Liver (tissue), 9 donors: Measurements from ENCODE around the gene AOPEP. TPM values are rescaled to one million over a fixed set of nuclear protein-coding genes. Genes with fewer than 3 reads are reported as not detected.

Experiments used
- DNase-seq: peaks from one replicate; pipeline ENCODE4 v3.0.0-alpha.2; 2017; ENCODE audit warnings: low spot score
- H3K27ac ChIP-seq, 2 donors: one replicate each; pipeline ENCODE4 v1.7.0; 2013; ENCODE audit warnings: inconsistent platforms in 2 of 2, low read length in 2 of 2, control low read depth in 1 of 2, low read depth in 1 of 2, mild to moderate bottlenecking in 1 of 2
- H3K27me3 ChIP-seq, 4 donors: one replicate each; pipeline versions ENCODE4 v1.6.1 to v1.7.0; 2013; ENCODE audit warnings: low read length in 3 of 4, inconsistent platforms in 1 of 4, mild to moderate bottlenecking in 1 of 4, moderate library complexity in 1 of 4; ENCODE audit not compliant: control insufficient read depth in 4 of 4, insufficient read depth in 4 of 4
- H3K36me3 ChIP-seq, 4 donors: one replicate each; pipeline versions ENCODE4 v1.6.1 to v1.7.0; 2013; ENCODE audit warnings: low read length in 3 of 4, mild to moderate bottlenecking in 3 of 4, low read depth in 1 of 4, moderate library complexity in 1 of 4; ENCODE audit not compliant: control insufficient read depth in 4 of 4, insufficient read depth in 3 of 4
- H3K4me1 ChIP-seq, 4 donors: one replicate each; pipeline versions ENCODE4 v1.6.1 to v1.7.0; 2013; ENCODE audit warnings: low read length in 3 of 4, mild to moderate bottlenecking in 3 of 4, moderate library complexity in 1 of 4; ENCODE audit not compliant: control insufficient read depth in 4 of 4, insufficient read depth in 4 of 4
- H3K4me3 ChIP-seq, 3 donors: one replicate each; pipeline versions ENCODE4 v1.6.1 to v1.7.0; 2013; ENCODE audit warnings: low read length in 3 of 3, control low read depth in 1 of 3, low read depth in 1 of 3, mild to moderate bottlenecking in 1 of 3
- H3K9ac ChIP-seq, 2 donors: one replicate each; pipeline ENCODE4 v1.7.0; 2013; ENCODE audit warnings: low read length in 2 of 2, mild to moderate bottlenecking in 2 of 2, moderate library complexity in 2 of 2, control low read depth in 1 of 2, low read depth in 1 of 2
- H3K9me3 ChIP-seq, 4 donors: one replicate each; pipeline versions ENCODE4 v1.6.1 to v1.7.0; 2013; ENCODE audit warnings: low read length in 3 of 4; ENCODE audit not compliant: control insufficient read depth in 4 of 4
- ATF3 ChIP-seq: IDR thresholded peaks from 2 replicates; pipeline ENCODE4 v1.6.1; 2016; ENCODE audit warnings: antibody characterized with exemption
- EGR1 ChIP-seq, 2 donors: IDR thresholded peaks; 2 replicates each; pipeline ENCODE4 v1.6.1; 2016 to 2018; ENCODE audit warnings: antibody characterized with exemption in 2 of 2, low read depth in 2 of 2
- FOXA1 ChIP-seq: IDR thresholded peaks from 2 replicates; pipeline ENCODE4 v1.6.1; 2016; ENCODE audit warnings: antibody characterized with exemption
- FOXA2 ChIP-seq: IDR thresholded peaks from 2 replicates; pipeline ENCODE4 v1.6.1; 2016; ENCODE audit warnings: antibody characterized with exemption
- GABPA ChIP-seq, 2 donors: IDR thresholded peaks in 1 of 2; conservative IDR thresholded peaks in 1 of 2; 2 replicates each; pipeline ENCODE4 v1.6.1; 2016; ENCODE audit warnings: antibody characterized with exemption in 2 of 2, mild to moderate bottlenecking in 1 of 2, moderate library complexity in 1 of 2
- HNF4A ChIP-seq, 2 donors: conservative IDR thresholded peaks; 2 replicates each; pipeline ENCODE4 v1.6.1; 2016; ENCODE audit warnings: antibody characterized with exemption in 2 of 2, mild to moderate bottlenecking in 2 of 2
- HNF4G ChIP-seq: IDR thresholded peaks from 2 replicates; pipeline ENCODE4 v1.6.1; 2016; ENCODE audit warnings: antibody characterized with exemption
- JUND ChIP-seq, 2 donors: IDR thresholded peaks; 2 replicates each; pipeline ENCODE4 v1.6.1; 2016; ENCODE audit warnings: antibody characterized with exemption in 2 of 2
- NR2F2 ChIP-seq: IDR thresholded peaks from 2 replicates; pipeline ENCODE4 v1.6.1; 2016; ENCODE audit warnings: antibody characterized with exemption
- RAD21 ChIP-seq, 2 donors: IDR thresholded peaks; 2 replicates each; pipeline ENCODE4 v1.6.1; 2016; ENCODE audit warnings: antibody characterized with exemption in 2 of 2, mild to moderate bottlenecking in 2 of 2
- RXRA ChIP-seq, 2 donors: IDR thresholded peaks; 2 replicates each; pipeline ENCODE4 v1.6.1; 2017 to 2018; ENCODE audit warnings: antibody characterized with exemption in 2 of 2, mild to moderate bottlenecking in 1 of 2
- SP1 ChIP-seq: IDR thresholded peaks from 2 replicates; pipeline ENCODE4 v1.6.1; 2018; ENCODE audit warnings: antibody characterized with exemption, mild to moderate bottlenecking
- TAF1 ChIP-seq: conservative IDR thresholded peaks from 2 replicates; pipeline ENCODE4 v1.6.1; 2016; ENCODE audit warnings: antibody characterized with exemption, mild to moderate bottlenecking
- YY1 ChIP-seq: IDR thresholded peaks from 2 replicates; pipeline ENCODE4 v1.6.1; 2016; ENCODE audit warnings: antibody characterized with exemption, mild to moderate bottlenecking
- ZBTB33 ChIP-seq: IDR thresholded peaks from 2 replicates; pipeline ENCODE4 v1.6.1; 2016; ENCODE audit warnings: antibody characterized with exemption
- WGBS: extraction: QIAGEN DNeasy Blood & Tissue Kit; methylation state at CpG from one replicate; pipeline ENCODE4 v1.1.7; 2013; 5-methylcytosine and 5-hydroxymethylcytosine counted together
- polyA plus RNA-seq, 2 donors: library from polyadenylated mRNA; stranded (reverse) in 1 of 2; unstranded in 1 of 2; fragments of 200-250 nt in 1 of 2; fragments of >200 nt in 1 of 2; fragmentation: Nextera tagmentation in 1 of 2; extraction: Ambion mirVana in 1 of 2; gene quantifications; one replicate each; pipeline versions ENCODE4 v1.2.1 to v1.2.3, GENCODE V29; 2013 to 2015
- total RNA-seq, 2 donors: library from RNA; depleted of rRNA; stranded (reverse); fragments of >200 nt; gene quantifications; one replicate each; pipeline ENCODE4 v1.2.3, GENCODE V29; 2014
- TF ChIP-seq, protein P1 (sequence below): fragments of 150-350 bp; IDR thresholded peaks from 2 replicates; pipeline ENCODE4 v1.5.1; 2017; ENCODE audit warnings: improper control_type of control experiment, low read depth, low read length; ENCODE audit not compliant: missing input control
- TF ChIP-seq, protein P2 (sequence below): IDR thresholded peaks from 2 replicates; pipeline ENCODE4 v1.6.1; 2016; ENCODE audit warnings: antibody characterized with exemption
- TF ChIP-seq, protein P3 (sequence below): IDR thresholded peaks from 2 replicates; pipeline ENCODE4 v1.6.1; 2016; ENCODE audit warnings: antibody characterized with exemption, mild to moderate bottlenecking
- donor health status: healthy.
- donor health status: healthy.
- donor health status: healthy.
- donor health status: healthy.
- donor health status: healthy.

AOPEP gene
- total and polyA plus RNA-seq, 4 donors = 22.2 to 77.1 (median 34.8) TPM

GRCh38 chr9:94861589-94862272, 135.2 kb downstream of the AOPEP start:
- Histone ChIP-seq H3K9ac (peak overlapping the region; percentile 35 to 49), H3K27me3 (no peaks in the 10 kb centered on the region), H3K4me3 (no peak overlapping the region), H3K36me3 (no peaks in the 10 kb centered on the region), H3K9me3 (no peaks in the 10 kb centered on the region), H3K4me1 (peaks cover 4 to 21% (median 7%) of the 10 kb centered on the region in 4 donors), H3K27ac (peak overlapping the region; percentile 88 to 93)
- DNase-seq = no peak
- TF ChIP-seq NR2F2 (peak; percentile 6), SP1 (peak; percentile 49), RAD21 (IDR thresholded peaks at IDR 0.05) (peak; percentile 44 to 55), HNF4A (conservative IDR thresholded peaks at IDR 0.05) (peak in 1 of 2 donors; percentile 65), JUND (IDR thresholded peaks at IDR 0.05) (peak; percentile 82 to 97), FOXA1 (peak; percentile 46), RXRA (IDR thresholded peaks at IDR 0.05) (peak in 1 of 2 donors; percentile 79), ATF3 (peak; percentile 16), YY1 (peak; percentile 59), ZBTB33 (no peak), FOXA2 (peak; percentile 35), TAF1 (peak; percentile 33), HNF4G (no peak), GABPA (IDR thresholded peaks at IDR 0.05 in 1 of 2, conservative IDR thresholded peaks at IDR 0.05 in 1 of 2) (no peak), EGR1 (IDR thresholded peaks at IDR 0.05; ENCODE audit: low read depth in 2 of 2) (peak in 1 of 2 donors; percentile 92)
- TF ChIP-seq, protein P1, sequence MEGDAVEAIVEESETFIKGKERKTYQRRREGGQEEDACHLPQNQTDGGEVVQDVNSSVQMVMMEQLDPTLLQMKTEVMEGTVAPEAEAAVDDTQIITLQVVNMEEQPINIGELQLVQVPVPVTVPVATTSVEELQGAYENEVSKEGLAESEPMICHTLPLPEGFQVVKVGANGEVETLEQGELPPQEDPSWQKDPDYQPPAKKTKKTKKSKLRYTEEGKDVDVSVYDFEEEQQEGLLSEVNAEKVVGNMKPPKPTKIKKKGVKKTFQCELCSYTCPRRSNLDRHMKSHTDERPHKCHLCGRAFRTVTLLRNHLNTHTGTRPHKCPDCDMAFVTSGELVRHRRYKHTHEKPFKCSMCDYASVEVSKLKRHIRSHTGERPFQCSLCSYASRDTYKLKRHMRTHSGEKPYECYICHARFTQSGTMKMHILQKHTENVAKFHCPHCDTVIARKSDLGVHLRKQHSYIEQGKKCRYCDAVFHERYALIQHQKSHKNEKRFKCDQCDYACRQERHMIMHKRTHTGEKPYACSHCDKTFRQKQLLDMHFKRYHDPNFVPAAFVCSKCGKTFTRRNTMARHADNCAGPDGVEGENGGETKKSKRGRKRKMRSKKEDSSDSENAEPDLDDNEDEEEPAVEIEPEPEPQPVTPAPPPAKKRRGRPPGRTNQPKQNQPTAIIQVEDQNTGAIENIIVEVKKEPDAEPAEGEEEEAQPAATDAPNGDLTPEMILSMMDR = no peak
- TF ChIP-seq, protein P2, sequence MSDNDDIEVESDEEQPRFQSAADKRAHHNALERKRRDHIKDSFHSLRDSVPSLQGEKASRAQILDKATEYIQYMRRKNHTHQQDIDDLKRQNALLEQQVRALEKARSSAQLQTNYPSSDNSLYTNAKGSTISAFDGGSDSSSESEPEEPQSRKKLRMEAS = peak; percentile 76
- TF ChIP-seq, protein P3, sequence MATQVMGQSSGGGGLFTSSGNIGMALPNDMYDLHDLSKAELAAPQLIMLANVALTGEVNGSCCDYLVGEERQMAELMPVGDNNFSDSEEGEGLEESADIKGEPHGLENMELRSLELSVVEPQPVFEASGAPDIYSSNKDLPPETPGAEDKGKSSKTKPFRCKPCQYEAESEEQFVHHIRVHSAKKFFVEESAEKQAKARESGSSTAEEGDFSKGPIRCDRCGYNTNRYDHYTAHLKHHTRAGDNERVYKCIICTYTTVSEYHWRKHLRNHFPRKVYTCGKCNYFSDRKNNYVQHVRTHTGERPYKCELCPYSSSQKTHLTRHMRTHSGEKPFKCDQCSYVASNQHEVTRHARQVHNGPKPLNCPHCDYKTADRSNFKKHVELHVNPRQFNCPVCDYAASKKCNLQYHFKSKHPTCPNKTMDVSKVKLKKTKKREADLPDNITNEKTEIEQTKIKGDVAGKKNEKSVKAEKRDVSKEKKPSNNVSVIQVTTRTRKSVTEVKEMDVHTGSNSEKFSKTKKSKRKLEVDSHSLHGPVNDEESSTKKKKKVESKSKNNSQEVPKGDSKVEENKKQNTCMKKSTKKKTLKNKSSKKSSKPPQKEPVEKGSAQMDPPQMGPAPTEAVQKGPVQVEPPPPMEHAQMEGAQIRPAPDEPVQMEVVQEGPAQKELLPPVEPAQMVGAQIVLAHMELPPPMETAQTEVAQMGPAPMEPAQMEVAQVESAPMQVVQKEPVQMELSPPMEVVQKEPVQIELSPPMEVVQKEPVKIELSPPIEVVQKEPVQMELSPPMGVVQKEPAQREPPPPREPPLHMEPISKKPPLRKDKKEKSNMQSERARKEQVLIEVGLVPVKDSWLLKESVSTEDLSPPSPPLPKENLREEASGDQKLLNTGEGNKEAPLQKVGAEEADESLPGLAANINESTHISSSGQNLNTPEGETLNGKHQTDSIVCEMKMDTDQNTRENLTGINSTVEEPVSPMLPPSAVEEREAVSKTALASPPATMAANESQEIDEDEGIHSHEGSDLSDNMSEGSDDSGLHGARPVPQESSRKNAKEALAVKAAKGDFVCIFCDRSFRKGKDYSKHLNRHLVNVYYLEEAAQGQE = peak; percentile 65
- 32% methylated on average over 11 of the region's 11 CpGs for WGBS
